GM12874 (cell line): ENCODE data around the gene GDF15.

Source experiments
- CTCF ChIP-seq: IDR thresholded peaks from 2 replicates; pipeline ENCODE4 v1.5.1; 2011; ENCODE audit warnings: low read depth, mild to moderate bottlenecking, control low read depth, low read length, moderate library complexity; ENCODE audit not compliant: insufficient read depth

GDF15 gene

GRCh38 chr19:18373407-18373891, 12.5 kb upstream of the GDF15 start:
- TF ChIP-seq CTCF, result no peak

- no peak for TF ChIP-seq CTCF
Measured at GRCh38 chr19:18373892-18374629, 11.9 kb upstream of the GDF15 start.

GRCh38 chr19:18377026-18377425, 8.9 kb upstream of the GDF15 start:
- TF ChIP-seq CTCF, result no peak

GRCh38 chr19:18379803-18380747, 5.9 kb upstream of the GDF15 start:
- no peak for TF ChIP-seq CTCF

- no peak for TF ChIP-seq CTCF
Measured at GRCh38 chr19:18380843-18381242, 5.1 kb upstream of the GDF15 start.

- TF ChIP-seq CTCF, result no peak
Measured at GRCh38 chr19:18384775-18385174, 1.2 kb upstream of the GDF15 start.

GRCh38 chr19:18385359-18385674, 641 bp upstream of the GDF15 start:
- TF ChIP-seq CTCF, result no peak
